ENCODE data around the gene POU1F1.

DNA sequence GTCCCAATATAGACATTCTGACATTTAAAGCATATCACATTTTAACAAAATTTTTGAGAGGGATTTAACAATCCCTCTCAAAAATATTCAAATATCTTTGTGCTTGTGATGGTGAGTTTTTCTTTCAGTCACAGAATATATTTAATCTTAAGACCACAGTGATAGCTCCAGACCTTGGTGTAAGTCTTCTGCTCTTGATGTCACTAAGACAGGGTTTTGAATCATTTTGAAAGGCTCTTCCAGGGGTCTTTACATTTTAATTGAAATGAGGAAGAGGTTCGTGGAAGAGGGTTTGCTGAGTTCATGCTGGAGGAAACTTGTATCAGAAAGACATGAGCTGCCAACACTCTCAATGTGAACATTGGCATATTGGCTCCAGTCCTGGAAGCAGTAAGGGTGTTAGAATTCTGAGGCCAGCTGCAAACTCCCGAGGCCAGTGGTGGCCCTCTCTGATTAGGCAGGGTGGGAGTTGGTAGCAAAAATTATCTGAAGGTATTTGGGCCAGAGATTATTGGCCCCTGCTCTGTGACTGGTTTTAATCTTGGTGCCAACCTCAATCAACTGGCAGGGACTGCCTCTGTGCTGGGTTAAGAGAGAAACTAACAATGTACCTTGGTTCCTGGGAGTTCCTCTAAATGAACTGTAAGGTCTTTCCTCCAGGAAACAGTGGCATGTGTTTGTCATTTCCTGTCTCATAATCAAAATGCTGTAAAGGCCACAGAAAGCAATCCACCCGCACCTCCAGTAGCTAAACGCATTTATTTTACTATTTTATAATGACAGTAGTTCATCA lies 5.3 kb downstream of the POU1F1 start:
- TF ChIP-seq, protein P1, sequence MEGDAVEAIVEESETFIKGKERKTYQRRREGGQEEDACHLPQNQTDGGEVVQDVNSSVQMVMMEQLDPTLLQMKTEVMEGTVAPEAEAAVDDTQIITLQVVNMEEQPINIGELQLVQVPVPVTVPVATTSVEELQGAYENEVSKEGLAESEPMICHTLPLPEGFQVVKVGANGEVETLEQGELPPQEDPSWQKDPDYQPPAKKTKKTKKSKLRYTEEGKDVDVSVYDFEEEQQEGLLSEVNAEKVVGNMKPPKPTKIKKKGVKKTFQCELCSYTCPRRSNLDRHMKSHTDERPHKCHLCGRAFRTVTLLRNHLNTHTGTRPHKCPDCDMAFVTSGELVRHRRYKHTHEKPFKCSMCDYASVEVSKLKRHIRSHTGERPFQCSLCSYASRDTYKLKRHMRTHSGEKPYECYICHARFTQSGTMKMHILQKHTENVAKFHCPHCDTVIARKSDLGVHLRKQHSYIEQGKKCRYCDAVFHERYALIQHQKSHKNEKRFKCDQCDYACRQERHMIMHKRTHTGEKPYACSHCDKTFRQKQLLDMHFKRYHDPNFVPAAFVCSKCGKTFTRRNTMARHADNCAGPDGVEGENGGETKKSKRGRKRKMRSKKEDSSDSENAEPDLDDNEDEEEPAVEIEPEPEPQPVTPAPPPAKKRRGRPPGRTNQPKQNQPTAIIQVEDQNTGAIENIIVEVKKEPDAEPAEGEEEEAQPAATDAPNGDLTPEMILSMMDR (conservative IDR thresholded peaks at IDR 0.05 in 1 of 2, IDR thresholded peaks at IDR 0.05 in 1 of 2; ENCODE audit: low read depth in 1 of 2, low read length in 2 of 2), result no peak
- no peak for TF ChIP-seq EZH2 (IDR thresholded peaks at IDR 0.05; ENCODE audit: low read length, missing control alignments)

Data from fibroblast of lung (primary cell).